H9 (cell line): Measurements from ENCODE around the gene NDC1. TPM values are rescaled to one million over a fixed set of nuclear protein-coding genes. Genes with fewer than 3 reads are reported as not detected.

ENCODE experiments used
- DNase-seq: peaks from one replicate; pipeline ENCODE4 v3.0.0-alpha.2; 2017
- H2AFZ ChIP-seq: one replicate; pipeline ENCODE4 v1.6.1; 2013; ENCODE audit warnings: mild to moderate bottlenecking, low read length, control low read depth, moderate library complexity
- H2AK5ac ChIP-seq: 2 replicates; pipeline ENCODE4 v1.6.1; 2013; ENCODE audit warnings: low read length, control low read depth, mixed read lengths; ENCODE audit not compliant: insufficient read length
- H2BK120ac ChIP-seq: one replicate; pipeline ENCODE4 v1.6.1; 2013; ENCODE audit warnings: low read depth, mild to moderate bottlenecking, low read length, control low read depth, inconsistent platforms; ENCODE audit not compliant: poor library complexity, severe bottlenecking
- H2BK12ac ChIP-seq: 2 replicates; pipeline ENCODE4 v1.6.1; 2013; ENCODE audit warnings: low read length, control low read depth, mixed read lengths, low read depth; ENCODE audit not compliant: insufficient read length
- H2BK15ac ChIP-seq: 2 replicates; pipeline ENCODE4 v1.6.1; 2013; ENCODE audit warnings: low read depth, low read length, control low read depth
- H2BK20ac ChIP-seq: one replicate; pipeline ENCODE4 v1.6.1; 2013; ENCODE audit warnings: low read depth, mild to moderate bottlenecking, low read length, control low read depth, inconsistent platforms; ENCODE audit not compliant: poor library complexity, severe bottlenecking
- H2BK5ac ChIP-seq: 2 replicates; pipeline ENCODE4 v1.6.1; 2013; ENCODE audit warnings: low read length, control low read depth, mixed read lengths; ENCODE audit not compliant: insufficient read length
- H3K14ac ChIP-seq: 2 replicates; pipeline ENCODE4 v1.6.1; 2013; ENCODE audit warnings: low read length, control low read depth; ENCODE audit not compliant: insufficient read depth
- H3K18ac ChIP-seq: 2 replicates; pipeline ENCODE4 v1.6.1; 2013; ENCODE audit warnings: low read depth, mild to moderate bottlenecking, mixed read lengths, low read length, control low read depth; ENCODE audit not compliant: insufficient read length
- H3K23ac ChIP-seq: 2 replicates; pipeline ENCODE4 v1.6.1; 2013; ENCODE audit warnings: low read length, control low read depth, mixed read lengths, low read depth; ENCODE audit not compliant: insufficient read length
- H3K23me2 ChIP-seq: 2 replicates; pipeline ENCODE4 v1.6.1; 2013; ENCODE audit warnings: low read depth, mild to moderate bottlenecking, mixed read lengths, low read length, control low read depth; ENCODE audit not compliant: insufficient read length, poor library complexity, severe bottlenecking
- H3K27ac ChIP-seq: 2 replicates; pipeline ENCODE4 v1.5.1; 2013; ENCODE audit warnings: low read length, control low read depth, mixed read lengths, low read depth; ENCODE audit not compliant: insufficient read length
- H3K27me3 ChIP-seq: 2 replicates; pipeline ENCODE4 v1.6.1; 2013; ENCODE audit warnings: low read length, control low read depth, inconsistent platforms; ENCODE audit not compliant: insufficient read depth
- H3K4ac ChIP-seq: 2 replicates; pipeline ENCODE4 v1.6.1; 2013; ENCODE audit warnings: low read depth, mild to moderate bottlenecking, control low read depth, inconsistent platforms, low read length, moderate library complexity
- H3K4me1 ChIP-seq: 2 replicates; pipeline ENCODE4 v1.6.1; 2013; ENCODE audit warnings: low read length, control low read depth, inconsistent platforms; ENCODE audit not compliant: insufficient read depth
- H3K4me2 ChIP-seq: 2 replicates; pipeline ENCODE4 v1.6.1; 2013; ENCODE audit warnings: low read length, control low read depth, mixed read lengths; ENCODE audit not compliant: insufficient read length, insufficient read depth
- H3K56ac ChIP-seq: 2 replicates; pipeline ENCODE4 v1.6.1; 2013; ENCODE audit warnings: low read depth, mild to moderate bottlenecking, mixed read lengths, low read length, control low read depth; ENCODE audit not compliant: insufficient read length
- H3K79me1 ChIP-seq: 2 replicates; pipeline ENCODE4 v1.6.1; 2013; ENCODE audit warnings: low read depth, mild to moderate bottlenecking, moderate library complexity, low read length, control low read depth, inconsistent platforms; ENCODE audit not compliant: insufficient read depth, poor library complexity, severe bottlenecking
- H3K79me2 ChIP-seq: 2 replicates; pipeline ENCODE4 v1.6.1; 2013; ENCODE audit warnings: low read length, control low read depth, inconsistent platforms; ENCODE audit not compliant: insufficient read depth
- H3K9ac ChIP-seq: 2 replicates; pipeline ENCODE4 v1.6.1; 2013; ENCODE audit warnings: low read length, control low read depth, mixed read lengths; ENCODE audit not compliant: insufficient read length; ENCODE audit errors: extremely low read depth
- H3K9me3 ChIP-seq: one replicate; pipeline ENCODE4 v1.6.1; 2013; ENCODE audit warnings: low read depth, low read length, inconsistent platforms; ENCODE audit not compliant: control insufficient read depth
- H3T11ph ChIP-seq: one replicate; pipeline ENCODE4 v1.6.1; 2013; ENCODE audit warnings: mild to moderate bottlenecking, low read length, control low read depth, inconsistent platforms
- H4K20me1 ChIP-seq: one replicate; pipeline ENCODE4 v1.6.1; 2013; ENCODE audit not compliant: control insufficient read depth, insufficient read length, insufficient read depth
- H4K5ac ChIP-seq: 2 replicates; pipeline ENCODE4 v1.6.1; 2013; ENCODE audit warnings: low read depth, mild to moderate bottlenecking, mixed read lengths, low read length, control low read depth; ENCODE audit not compliant: insufficient read length
- H4K8ac ChIP-seq: replicated peaks from 2 replicates; pipeline ENCODE4 v1.6.1; 2013; ENCODE audit warnings: low read length, control low read depth, mixed read lengths, low read depth; ENCODE audit not compliant: insufficient read length
- H4K91ac ChIP-seq: 2 replicates; pipeline ENCODE4 v1.6.1; 2013; ENCODE audit warnings: low read depth, mild to moderate bottlenecking, moderate library complexity, mixed read lengths, low read length, control low read depth; ENCODE audit not compliant: insufficient read length
- H3K27ac Mint-ChIP-seq, 3 experiments: 2 replicates in 2 of 3; 3 replicates in 1 of 3; pipeline ENCODE4 v1.8.0; 2020 to 2021; ENCODE audit warnings: mixed read lengths in 3 of 3, mild to moderate bottlenecking in 1 of 3, moderate library complexity in 1 of 3
- H3K27me3 Mint-ChIP-seq: 2 replicates; pipeline ENCODE4 v1.8.0; 2021; ENCODE audit warnings: low read depth, mild to moderate bottlenecking, moderate library complexity, mixed read lengths
- H3K36me3 Mint-ChIP-seq, 3 experiments: 2 replicates in 2 of 3; 3 replicates in 1 of 3; pipeline ENCODE4 v1.8.0; 2020 to 2021; ENCODE audit warnings: low read depth in 3 of 3, mixed read lengths in 3 of 3; ENCODE audit not compliant: insufficient read depth in 1 of 3
- H3K4me1 Mint-ChIP-seq, 2 experiments: 2 replicates each; pipeline ENCODE4 v1.8.0; 2020; ENCODE audit warnings: mixed read lengths in 2 of 2
- H3K4me3 Mint-ChIP-seq, 2 experiments: 2 replicates in 1 of 2; 3 replicates in 1 of 2; pipeline ENCODE4 v1.8.0; 2020 to 2021; ENCODE audit warnings: mild to moderate bottlenecking in 2 of 2, mixed read lengths in 2 of 2, moderate library complexity in 1 of 2
- H3K9me3 Mint-ChIP-seq, 2 experiments: 2 replicates in 1 of 2; 3 replicates in 1 of 2; pipeline ENCODE4 v1.8.0; 2020; ENCODE audit warnings: mild to moderate bottlenecking in 2 of 2, mixed read lengths in 2 of 2, moderate library complexity in 1 of 2
- CTCF ChIP-seq: fragments of 200-600 bp; sonication (generic); conservative IDR thresholded peaks from 3 replicates; pipeline ENCODE4 v1.8.0; 2021; ENCODE audit warnings: antibody characterized with exemption, mild to moderate bottlenecking
- WGBS: extraction: QIAGEN DNeasy Blood & Tissue Kit; methylation state at CpG from one replicate; pipeline ENCODE4 v1.1.7; 2013; ENCODE audit warnings: missing lambda C conversion rate, low lambda C conversion rate, mixed read lengths; ENCODE audit not compliant: insufficient read length; ENCODE audit errors: extremely low coverage; 5-methylcytosine and 5-hydroxymethylcytosine counted together
- total RNA-seq: library from RNA; stranded (reverse); gene quantifications from 2 replicates; pipeline ENCODE4 v1.2.1, GENCODE V29; 2021

The NDC1 gene
- total RNA-seq, 1 experiment from 2014 or later = 49.3 TPM

- H3K56ac ChIP-seq = no peak overlapping the region
- H3K4ac ChIP-seq = no peak overlapping the region
- Mint-ChIP-seq H3K4me1 (peaks cover 7 to 14% of the 10 kb centered on the region in 2 experiments), H3K27me3 (peaks cover 7% of the 10 kb centered on the region), H3K36me3 (no peaks in the 10 kb centered on the region), H3K9me3 (no peaks in the 10 kb centered on the region), H3K4me3 (no peak overlapping the region), H3K27ac (no peak overlapping the region)
- H3K9me3 ChIP-seq = no peaks in the 10 kb centered on the region
- H2AFZ ChIP-seq = peak overlapping the region; percentile 23
- no peak overlapping the region for H3K4me2 ChIP-seq
- no peak overlapping the region for H4K8ac ChIP-seq
- peak overlapping the region; percentile 20 for H4K5ac ChIP-seq
- no peaks in the 10 kb centered on the region for H3K79me1 ChIP-seq
- no peak overlapping the region for H3K23ac ChIP-seq
- WGBS = no CpG with 5 or more reads among the region's 6 CpGs
- no peak overlapping the region for H2BK120ac ChIP-seq
- DNase-seq = peak; percentile 86
- H2BK5ac ChIP-seq = no peak overlapping the region
- no peak overlapping the region for H3K9ac ChIP-seq
- H3K14ac ChIP-seq = no peak overlapping the region
- no peaks in the 10 kb centered on the region for H3K79me2 ChIP-seq
- H3K23me2 ChIP-seq = no peaks in the 10 kb centered on the region
- H3K27me3 ChIP-seq = no peaks in the 10 kb centered on the region; the same call in 1 of the 2 replicates
- H4K20me1 ChIP-seq = no peaks in the 10 kb centered on the region
- no peak overlapping the region for H2AK5ac ChIP-seq
- H3K18ac ChIP-seq = no peak overlapping the region
- H2BK12ac ChIP-seq = no peak overlapping the region
- TF ChIP-seq CTCF = peak; percentile 71
- 0 out of 2 replicates have a peak, but pooled peaks cover 2% of the 10 kb centered on the region for H3K4me1 ChIP-seq
- no peak overlapping the region for H4K91ac ChIP-seq
- H2BK20ac ChIP-seq = no peak overlapping the region
- no peak overlapping the region for H2BK15ac ChIP-seq
- no peak overlapping the region for H3T11ph ChIP-seq
- H3K27ac ChIP-seq = no peak overlapping the region
Observed at GRCh38 chr1:53725238-53725689, 112.8 kb downstream of the NDC1 start.
